GM18511 (cell line): ENCODE results near the gene KIF1A.

Experiments used
- ATAC-seq: cut with Tn5 transposase; IDR thresholded peaks from one replicate; pipeline ENCODE4 v1.9.1; 2021; ENCODE audit warnings: mild to moderate bottlenecking, moderate library complexity; ENCODE audit not compliant: unreplicated experiment

Gene KIF1A

GRCh38 chr2:240819126-240819857 is 727 bp downstream of the KIF1A start:
- no peak for ATAC-seq

- no peak for ATAC-seq
These were observed 1.5 kb downstream of the KIF1A start for GRCh38 chr2:240818293-240819125.

- no peak for ATAC-seq
These were observed 2.3 kb downstream of the KIF1A start for GRCh38 chr2:240817496-240818292.

GRCh38 chr2:240816584-240817495 is 3.2 kb downstream of the KIF1A start:
- ATAC-seq = no peak

- no peak for ATAC-seq
These were observed 4.0 kb downstream of the KIF1A start for GRCh38 chr2:240815761-240816583.

GRCh38 chr2:240814946-240815760 is 4.9 kb downstream of the KIF1A start:
- no peak for ATAC-seq

- ATAC-seq = no peak
These were observed 5.7 kb downstream of the KIF1A start for GRCh38 chr2:240814280-240814679.

- ATAC-seq = no peak
These were observed 6.6 kb downstream of the KIF1A start for GRCh38 chr2:240813231-240813921.

- ATAC-seq = no peak
These were observed 7.3 kb downstream of the KIF1A start for GRCh38 chr2:240812721-240813120.

GRCh38 chr2:240812301-240812680 is 7.7 kb downstream of the KIF1A start:
- ATAC-seq = no peak

GRCh38 chr2:240811346-240812300 is 8.4 kb downstream of the KIF1A start:
- ATAC-seq = no peak

- no peak for ATAC-seq
These were observed 9.4 kb downstream of the KIF1A start for GRCh38 chr2:240810621-240811020.

- no peak for ATAC-seq
These were observed 9.8 kb downstream of the KIF1A start for GRCh38 chr2:240810199-240810598.

- no peak for ATAC-seq
These were observed 10.7 kb downstream of the KIF1A start for GRCh38 chr2:240809276-240809675.

- ATAC-seq = no peak
These were observed 13.6 kb downstream of the KIF1A start for GRCh38 chr2:240806459-240806858.

GRCh38 chr2:240806006-240806405 is 14.0 kb downstream of the KIF1A start:
- ATAC-seq = no peak

- ATAC-seq = no peak
These were observed 16.8 kb downstream of the KIF1A start for GRCh38 chr2:240803191-240803590.
